ENCODE measurements around the gene ZCCHC24.

ZCCHC24 gene

GRCh38 chr10:79422178-79422892 is 23.1 kb downstream of the ZCCHC24 start:
- H3K4me1 ChIP-seq (ENCODE audit: control insufficient read depth in 1 of 2, insufficient read depth in 1 of 2, low read depth in 1 of 2, low read length in 1 of 2), result peaks cover 5 to 6% of the 10 kb centered on the region in 2 experiments
- no peaks in the 10 kb centered on the region for H3K36me3 ChIP-seq
- TF ChIP-seq CTCF (IDR thresholded peaks at IDR 0.05), result no peak
- H3K27me3 ChIP-seq, result no peaks in the 10 kb centered on the region
- no peaks in the 10 kb centered on the region for H3K9me3 ChIP-seq
- no peak overlapping the region for H3K27ac ChIP-seq
- no peak overlapping the region for H3K4me3 ChIP-seq (ENCODE audit: low read depth in 1 of 2, low read length in 1 of 2)

GRCh38 chr10:79420974-79421688 is 24.3 kb downstream of the ZCCHC24 start:
- Histone ChIP-seq H3K4me3 (ENCODE audit: low read depth in 1 of 2, low read length in 1 of 2) (no peak overlapping the region), H3K27ac (no peak overlapping the region), H3K36me3 (no peaks in the 10 kb centered on the region), H3K27me3 (no peaks in the 10 kb centered on the region), H3K9me3 (no peaks in the 10 kb centered on the region), H3K4me1 (ENCODE audit: control insufficient read depth in 1 of 2, insufficient read depth in 1 of 2, low read depth in 1 of 2, low read length in 1 of 2) (peaks cover 16 to 18% of the 10 kb centered on the region in 2 experiments)
- no peak for TF ChIP-seq CTCF (IDR thresholded peaks at IDR 0.05)

DNA sequence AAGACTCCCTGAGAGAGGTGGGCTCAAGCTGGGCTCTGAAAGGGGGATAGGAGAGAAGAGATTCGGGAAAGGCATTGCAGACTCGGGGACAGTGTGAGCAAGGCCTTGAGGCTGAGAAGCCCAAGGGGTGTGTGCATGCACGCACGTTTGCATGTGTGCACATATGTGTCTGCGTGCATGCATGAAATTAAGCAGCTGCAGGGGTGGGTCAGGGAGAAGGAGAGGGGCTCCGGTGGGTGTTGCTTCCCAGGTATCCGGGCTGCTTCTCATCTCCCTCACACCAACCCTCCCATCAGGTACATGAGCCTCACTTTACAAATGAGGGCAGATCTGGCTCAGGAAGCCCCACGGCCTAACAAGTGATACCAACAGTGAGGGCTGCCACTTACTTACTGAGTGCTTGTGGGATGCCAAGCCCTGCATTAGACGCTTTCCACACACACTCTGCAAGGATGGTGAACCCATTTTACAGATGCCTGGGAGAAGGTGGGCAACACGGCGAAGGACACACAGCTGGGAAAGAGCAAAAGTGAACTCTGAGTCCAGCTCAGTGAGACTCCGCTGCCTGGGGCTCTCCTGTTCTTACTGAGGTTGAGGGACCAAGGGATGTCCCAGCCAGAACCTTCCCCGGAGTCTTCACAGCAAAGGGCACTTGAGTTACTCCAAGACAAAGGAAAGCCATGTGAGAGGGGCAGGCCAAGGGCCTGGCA is 26.4 kb downstream of the ZCCHC24 start:
- TF ChIP-seq CTCF (IDR thresholded peaks at IDR 0.05), result no peak
- Histone ChIP-seq H3K9me3 (no peaks in the 10 kb centered on the region), H3K4me3 (ENCODE audit: low read depth in 1 of 2, low read length in 1 of 2) (no peak overlapping the region), H3K36me3 (no peaks in the 10 kb centered on the region), H3K27me3 (no peaks in the 10 kb centered on the region), H3K27ac (no peak overlapping the region), H3K4me1 (ENCODE audit: control insufficient read depth in 1 of 2, insufficient read depth in 1 of 2, low read depth in 1 of 2, low read length in 1 of 2) (peaks cover 19 to 24% of the 10 kb centered on the region in 2 experiments)

- H3K36me3 ChIP-seq, result no peaks in the 10 kb centered on the region
- no peak overlapping the region for H3K27ac ChIP-seq
- H3K4me1 ChIP-seq (ENCODE audit: control insufficient read depth in 1 of 2, insufficient read depth in 1 of 2, low read depth in 1 of 2, low read length in 1 of 2), result peaks cover 23 to 30% of the 10 kb centered on the region in 2 experiments
- H3K27me3 ChIP-seq, result no peaks in the 10 kb centered on the region
- TF ChIP-seq CTCF (IDR thresholded peaks at IDR 0.05), result no peak
- H3K4me3 ChIP-seq (ENCODE audit: low read depth in 1 of 2, low read length in 1 of 2), result no peak overlapping the region
- no peaks in the 10 kb centered on the region for H3K9me3 ChIP-seq
Observed at GRCh38 chr10:79418274-79418673, 27.1 kb downstream of the ZCCHC24 start.

DNA sequence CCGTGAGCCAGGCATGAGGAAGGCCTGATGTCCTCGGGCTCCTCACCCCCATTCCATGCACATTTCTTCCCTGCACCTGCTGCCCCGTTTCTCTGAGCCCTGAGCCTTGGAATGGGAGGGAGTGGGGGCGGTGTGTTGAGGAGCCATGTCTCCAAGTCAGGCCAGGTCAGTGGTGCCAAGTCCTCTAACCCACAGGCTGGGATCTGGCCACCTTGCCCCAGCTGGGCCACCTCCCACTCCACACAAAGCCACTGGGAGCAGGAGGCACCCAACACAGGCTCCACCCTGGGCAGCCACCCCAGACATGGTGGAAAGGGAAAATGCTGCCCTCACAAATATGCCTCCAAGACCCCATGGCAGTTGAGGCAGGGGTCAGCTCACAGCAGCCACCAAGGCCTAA is 27.7 kb downstream of the ZCCHC24 start:
- H3K4me1 ChIP-seq (ENCODE audit: control insufficient read depth in 1 of 2, insufficient read depth in 1 of 2, low read depth in 1 of 2, low read length in 1 of 2), result peaks cover 27 to 35% of the 10 kb centered on the region in 2 experiments
- H3K4me3 ChIP-seq (ENCODE audit: low read depth in 1 of 2, low read length in 1 of 2), result no peak overlapping the region
- TF ChIP-seq CTCF (IDR thresholded peaks at IDR 0.05), result no peak
- H3K9me3 ChIP-seq, result no peaks in the 10 kb centered on the region
- no peak overlapping the region for H3K27ac ChIP-seq
- no peaks in the 10 kb centered on the region for H3K27me3 ChIP-seq
- no peaks in the 10 kb centered on the region for H3K36me3 ChIP-seq
